ENCODE results near the gene RTEL1. TPM values are rescaled to one million over a fixed set of nuclear protein-coding genes. Genes with fewer than 3 reads are reported as not detected.
A peak's percentile ranks its signal among the peaks of the same experiment; 100 is the strongest.
"Not testable (repeated sequence)": the region's sequence is repeated elsewhere in the genome, so short reads cannot be mapped to it uniquely, and the experiment has no call there.

Gene RTEL1
- total RNA-seq (2014; rRNA removed; shearing (Covaris generic)) = 17.8 and 22.2 TPM in 2 replicates

- peak; percentile 81 for DNase-seq (ENCODE audit: low spot score)
Measured at GRCh38 chr20:63657937-63658748, at the start of gene RTEL1. Gene RTEL1, plus strand, starts transcription at chr20:63658312. Its CDS starts 1,091 bp downstream, at chr20:63659403.

DNA sequence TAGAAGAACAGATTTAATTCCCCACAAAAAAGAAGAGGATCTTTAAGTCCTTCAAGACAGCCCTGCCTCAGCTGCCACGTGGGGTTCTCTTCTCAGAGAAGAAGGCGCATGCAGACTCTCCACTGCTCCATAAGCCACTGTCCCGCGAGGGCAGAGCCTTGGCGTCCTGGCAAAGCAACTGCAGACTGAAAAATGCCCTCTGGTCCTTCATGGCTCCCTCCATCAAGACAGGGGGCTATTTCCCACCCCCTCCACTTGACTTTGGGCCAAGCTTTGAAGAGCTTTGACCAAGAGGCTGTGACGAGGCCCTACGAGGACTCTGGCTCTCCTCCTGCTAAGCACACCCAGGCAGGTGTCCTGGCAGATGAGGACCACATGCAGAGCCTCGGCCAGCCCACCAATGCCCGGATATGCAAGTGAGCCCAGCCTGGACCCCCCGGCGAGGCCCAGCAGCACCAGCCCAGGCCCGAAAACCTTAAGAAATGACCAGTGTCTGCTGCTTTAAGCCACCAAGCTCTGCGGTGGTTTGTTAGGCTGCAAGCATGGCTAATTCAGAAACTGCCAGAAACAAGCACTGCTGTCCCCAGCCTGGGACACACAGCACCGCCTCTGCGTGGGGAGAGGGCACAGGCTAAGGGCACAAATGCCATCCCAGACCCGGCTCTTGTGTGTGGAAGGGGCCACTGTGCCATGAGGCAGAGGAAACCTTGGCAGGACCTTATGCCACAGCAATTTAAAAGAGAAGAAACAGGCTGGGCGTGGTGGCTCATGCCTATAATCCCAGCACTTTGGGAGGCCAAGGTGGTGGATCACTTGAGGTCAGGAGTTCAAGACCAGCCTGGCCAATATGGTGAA lies 47.3 kb upstream of the RTEL1 start:
- DNase-seq (ENCODE audit: low spot score) = no peak

DNA sequence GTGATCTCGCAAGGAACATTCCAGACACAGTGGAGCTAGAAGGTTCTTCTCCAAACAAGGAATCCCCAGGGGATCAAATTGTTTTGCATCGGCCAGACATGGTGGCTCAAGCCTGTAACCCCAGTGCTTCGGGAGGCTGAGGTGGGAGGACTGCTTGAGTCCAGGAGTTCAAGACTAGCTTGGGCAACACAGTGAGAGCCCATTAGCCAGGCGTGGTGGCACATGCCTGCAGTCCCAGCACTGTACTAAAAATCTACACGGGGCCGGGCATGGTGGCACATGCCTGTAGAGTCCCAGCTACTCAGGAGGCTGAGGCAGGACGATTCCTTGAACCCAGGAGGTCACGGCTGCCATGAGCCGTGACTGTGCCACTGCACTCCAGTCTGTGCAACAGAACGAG lies 46.5 kb upstream of the RTEL1 start:
- DNase-seq (ENCODE audit: low spot score) = no peak

GRCh38 chr20:63612276-63612931 lies 45.7 kb upstream of the RTEL1 start:
- DNase-seq (ENCODE audit: low spot score) = peak; percentile 46

GRCh38 chr20:63613863-63614594 lies 44.1 kb upstream of the RTEL1 start:
- not testable (repeated sequence) for DNase-seq (ENCODE audit: low spot score)

GRCh38 chr20:63617092-63617875 lies 40.8 kb upstream of the RTEL1 start:
- no peak for DNase-seq (ENCODE audit: low spot score)

- DNase-seq (ENCODE audit: low spot score) = no peak
Measured at GRCh38 chr20:63617876-63618265, 40.2 kb upstream of the RTEL1 start.

DNA sequence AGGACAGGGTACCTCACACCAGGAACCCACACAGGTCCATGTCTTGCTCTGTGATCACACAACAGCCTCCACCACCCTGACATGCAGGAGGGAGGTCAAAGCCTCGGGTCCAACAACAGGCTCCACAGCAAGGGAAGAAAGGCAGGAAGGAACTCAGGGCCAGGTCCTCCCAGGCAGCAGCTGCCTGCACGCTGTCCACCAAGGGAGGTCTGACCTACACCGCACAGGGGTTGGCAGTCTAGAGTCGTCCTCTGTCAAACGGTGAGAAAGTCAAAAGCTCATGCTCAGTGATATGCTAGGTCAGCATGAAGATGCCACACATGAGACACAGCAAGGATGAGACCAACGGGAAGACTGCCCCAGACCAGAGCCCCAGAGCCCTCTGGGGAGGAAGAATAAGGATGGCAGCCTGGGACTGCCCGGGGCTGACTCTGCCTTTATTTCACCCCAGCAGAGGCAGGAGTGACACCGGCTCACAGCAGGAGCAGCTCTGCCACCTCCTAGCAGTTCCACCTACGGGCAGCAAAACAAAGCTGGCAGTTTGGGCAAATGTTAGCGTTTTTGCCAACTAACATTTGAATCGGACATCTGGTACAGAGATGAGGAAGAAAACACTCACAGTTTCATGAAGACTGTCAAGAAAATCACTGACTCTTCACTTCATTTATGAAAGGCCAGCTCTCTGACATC lies 39.7 kb upstream of the RTEL1 start:
- no peak for DNase-seq (ENCODE audit: low spot score)

- no peak for DNase-seq (ENCODE audit: low spot score)
Measured at GRCh38 chr20:63619086-63619485, 39.0 kb upstream of the RTEL1 start.

DNA sequence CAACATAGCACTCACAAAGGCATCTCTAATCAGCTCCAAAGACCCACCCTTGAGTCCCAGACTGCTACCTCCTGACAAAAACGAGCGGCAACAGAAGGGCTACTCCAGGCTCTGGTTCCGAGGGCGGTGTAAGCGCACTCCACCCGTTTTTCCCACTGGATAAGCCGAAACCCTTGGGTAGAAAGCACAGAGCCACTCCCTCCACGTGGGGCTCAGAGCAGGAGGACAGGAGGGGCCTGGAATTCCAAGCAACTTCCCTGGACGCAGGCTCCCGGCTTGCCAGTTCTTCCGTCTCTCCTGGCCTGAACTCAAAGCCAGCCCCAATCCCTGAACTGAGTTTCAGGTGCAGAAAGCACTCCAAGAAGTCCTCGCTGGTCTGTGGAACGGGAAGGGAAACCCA lies 38.6 kb upstream of the RTEL1 start:
- DNase-seq (ENCODE audit: low spot score) = no peak

DNA sequence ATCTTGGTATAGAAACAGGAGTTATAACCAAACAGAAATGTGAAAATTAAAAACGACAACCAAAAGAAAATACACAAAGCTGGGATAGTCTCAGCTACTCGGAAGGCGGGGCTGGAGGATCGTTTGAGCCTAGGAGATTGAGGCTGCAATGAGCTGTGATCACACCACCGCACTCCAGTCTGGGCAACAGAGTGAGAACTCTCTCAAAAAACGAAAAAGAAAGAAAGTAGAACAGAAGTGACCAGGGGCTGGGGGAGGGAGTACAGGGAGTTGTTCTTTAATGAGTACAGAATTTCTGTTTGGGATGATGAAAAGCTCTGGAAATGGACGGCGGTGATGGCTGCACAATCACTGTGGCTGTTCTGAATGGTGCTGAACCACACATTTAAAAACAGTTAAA lies 37.1 kb upstream of the RTEL1 start:
- no peak for DNase-seq (ENCODE audit: low spot score)

DNA sequence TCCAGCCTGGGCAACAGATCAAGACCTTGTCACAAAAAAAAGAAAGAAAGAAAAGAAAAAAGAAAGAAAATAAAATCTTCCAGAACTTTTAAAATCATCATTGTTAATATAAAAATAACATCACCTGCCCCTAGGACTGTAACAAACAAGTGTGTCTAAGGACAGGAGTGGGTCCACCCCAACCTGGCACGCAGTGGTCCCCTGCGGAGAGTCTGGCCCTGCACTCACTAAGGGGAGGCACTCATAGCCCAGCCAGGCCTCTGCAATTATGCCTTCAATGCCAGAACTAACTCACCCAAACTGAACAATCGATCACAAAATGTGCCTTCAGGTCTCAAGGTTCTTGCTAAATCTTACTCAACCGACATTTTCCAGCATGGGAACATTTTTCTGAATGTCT lies 36.0 kb upstream of the RTEL1 start:
- no peak for DNase-seq (ENCODE audit: low spot score)

DNA sequence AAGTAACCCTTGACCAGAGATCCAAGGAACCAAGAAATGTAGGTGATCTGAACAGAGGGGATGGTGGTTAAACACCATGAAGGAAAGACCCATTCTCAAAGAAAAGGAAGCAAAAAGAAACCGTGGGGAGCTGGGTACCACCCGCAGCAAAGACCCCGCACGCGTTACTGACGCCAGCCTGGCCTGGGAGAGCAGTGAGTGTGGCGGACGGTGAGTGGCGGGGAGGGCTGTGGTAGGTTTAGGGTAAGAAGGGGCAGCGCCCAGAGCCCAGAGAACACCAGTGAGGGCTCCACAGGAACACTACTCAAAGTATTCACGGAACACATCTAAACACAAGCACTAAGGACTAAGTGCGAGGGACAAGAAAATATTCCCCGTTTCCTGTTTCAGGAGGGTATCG lies 35.4 kb upstream of the RTEL1 start:
- no peak for DNase-seq (ENCODE audit: low spot score)

- no peak for DNase-seq (ENCODE audit: low spot score)
Measured at GRCh38 chr20:63624486-63624885, 33.6 kb upstream of the RTEL1 start.

GRCh38 chr20:63625771-63626423 lies 32.2 kb upstream of the RTEL1 start:
- no peak for DNase-seq (ENCODE audit: low spot score)

- no peak for DNase-seq (ENCODE audit: low spot score)
Measured at GRCh38 chr20:63626424-63627128, 31.5 kb upstream of the RTEL1 start, which contains the start of gene GMEB2. Gene GMEB2, minus strand, starts transcription at chr20:63627101. Its CDS starts 7,704 bp downstream, at chr20:63619397.

DNA sequence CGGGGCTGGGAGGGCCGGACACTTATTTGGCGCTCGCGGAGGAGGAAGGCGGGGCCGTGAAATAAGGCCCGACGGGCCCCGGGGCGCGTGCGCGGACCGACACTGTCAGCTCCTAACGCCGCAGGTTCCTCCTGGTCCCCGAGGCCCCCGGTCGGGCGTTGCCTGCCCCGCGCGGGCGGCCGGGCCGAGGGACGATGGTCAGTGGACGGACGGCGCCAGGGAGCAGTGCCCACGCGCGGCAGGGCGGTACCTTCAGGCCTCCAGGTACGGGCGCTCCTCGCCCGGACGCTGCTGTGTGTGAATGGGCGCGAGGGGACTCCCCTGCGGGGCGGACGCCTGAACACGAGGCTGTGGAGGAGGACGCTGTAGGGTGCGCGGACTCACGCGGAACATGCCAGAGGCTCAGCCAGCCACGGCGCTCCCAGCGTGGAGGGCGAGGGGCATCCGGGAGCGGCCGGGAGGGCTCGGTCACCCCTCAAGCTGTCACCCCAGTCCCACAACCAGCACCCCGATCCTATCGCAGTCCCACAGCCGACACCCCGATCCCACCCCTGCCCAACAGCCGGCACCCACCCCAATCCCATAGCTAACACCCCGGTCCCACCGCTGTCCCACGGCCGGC lies 30.9 kb upstream of the RTEL1 start:
- peak; percentile 88 for DNase-seq (ENCODE audit: low spot score)

- no peak for DNase-seq (ENCODE audit: low spot score)
Measured at GRCh38 chr20:63627751-63628245, 30.3 kb upstream of the RTEL1 start.
